Activated T-cell treated with anti-CD3 and anti-CD28 coated beads, Interleukin-2, amount 50 U/mL, for 24 hours (primary cell): ENCODE measurements around the gene ZNF579.
A peak's percentile ranks its signal among the peaks of the same experiment; 100 is the strongest.
"Not testable (repeated sequence)": the region's sequence is repeated elsewhere in the genome, so short reads cannot be mapped to it uniquely, and the experiment has no call there.

Experiments used
- DNase-seq: peaks from one replicate; pipeline ENCODE4 v3.0.0-alpha.2; 2020
- H3K27ac Mint-ChIP-seq: 2 replicates; pipeline ENCODE4 v1.8.0; 2020; ENCODE audit warnings: mild to moderate bottlenecking, mixed read lengths
- H3K27me3 Mint-ChIP-seq: 2 replicates; pipeline ENCODE4 v1.8.0; 2020; ENCODE audit warnings: mixed read lengths
- H3K36me3 Mint-ChIP-seq: 2 replicates; pipeline ENCODE4 v1.8.0; 2020; ENCODE audit warnings: low read depth, mixed read lengths
- H3K4me1 Mint-ChIP-seq: 2 replicates; pipeline ENCODE4 v1.8.0; 2020; ENCODE audit warnings: low read depth, mixed read lengths
- H3K4me3 Mint-ChIP-seq: 2 replicates; pipeline ENCODE4 v1.8.0; 2020; ENCODE audit warnings: mild to moderate bottlenecking, moderate library complexity, mixed read lengths
- H3K9me3 Mint-ChIP-seq: 2 replicates; pipeline ENCODE4 v1.8.0; 2020; ENCODE audit warnings: mixed read lengths

ZNF579 gene

GRCh38 chr19:55592391-55593090 is 11.9 kb upstream of the ZNF579 start:
- Mint-ChIP-seq H3K4me3 (no peak overlapping the region), H3K27me3 (no peaks in the 10 kb centered on the region), H3K36me3 (peaks cover 45% of the 10 kb centered on the region), H3K4me1 (peaks cover 8% of the 10 kb centered on the region), H3K27ac (no peak overlapping the region), H3K9me3 (no peaks in the 10 kb centered on the region)
- DNase-seq: no peak

DNA sequence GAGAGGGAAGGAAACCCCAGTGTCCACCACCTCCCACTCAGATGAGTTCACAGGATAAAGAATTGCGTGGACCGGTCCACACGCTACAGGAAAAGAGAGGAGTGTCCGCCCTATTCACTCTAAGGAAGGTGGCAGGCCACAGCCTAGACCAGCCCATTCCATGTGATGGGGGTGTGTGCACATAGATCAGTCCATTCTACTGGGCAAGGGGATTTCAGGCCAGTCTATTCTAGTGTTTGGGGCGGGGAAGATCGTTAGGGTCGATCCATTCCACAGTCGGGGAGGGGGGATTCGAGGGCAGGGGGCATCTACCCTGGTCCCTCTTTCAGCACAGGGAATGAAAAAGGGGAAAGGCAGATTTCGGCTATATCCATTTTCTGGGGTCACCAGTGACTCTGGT is 10.9 kb upstream of the ZNF579 start:
- H3K4me3 Mint-ChIP-seq: no peak overlapping the region
- no peak for DNase-seq
- peaks cover 36% of the 10 kb centered on the region for H3K36me3 Mint-ChIP-seq
- H3K27ac Mint-ChIP-seq: no peak overlapping the region
- H3K27me3 Mint-ChIP-seq: no peaks in the 10 kb centered on the region
- H3K4me1 Mint-ChIP-seq: peaks cover 14% of the 10 kb centered on the region
- no peaks in the 10 kb centered on the region for H3K9me3 Mint-ChIP-seq

- Mint-ChIP-seq H3K4me3 (no peak overlapping the region), H3K27me3 (no peaks in the 10 kb centered on the region), H3K4me1 (peaks cover 20% of the 10 kb centered on the region), H3K36me3 (peaks cover 27% of the 10 kb centered on the region), H3K9me3 (no peaks in the 10 kb centered on the region), H3K27ac (no peak overlapping the region)
- no peak for DNase-seq
Measured at GRCh38 chr19:55590617-55591016, 10.0 kb upstream of the ZNF579 start.

DNA sequence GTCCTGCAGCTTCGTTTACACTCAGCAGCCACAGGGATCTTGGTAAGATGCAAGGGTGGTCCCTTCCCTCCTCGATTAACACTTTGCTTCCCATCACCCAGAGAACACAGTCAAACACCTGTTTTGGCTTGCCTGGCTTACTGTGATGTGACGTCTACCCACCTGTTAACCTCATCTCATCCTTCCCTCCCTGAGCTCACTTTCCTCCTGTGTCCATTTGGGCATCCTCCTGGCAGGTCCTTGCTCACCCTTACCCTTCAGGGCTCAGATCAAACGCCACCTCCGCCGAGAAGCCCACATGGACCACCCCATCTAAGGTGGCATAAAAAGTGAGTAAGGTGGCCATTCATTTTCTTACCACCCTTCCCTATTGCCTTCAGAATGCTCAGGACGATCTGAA is 9.5 kb upstream of the ZNF579 start:
- Mint-ChIP-seq H3K27ac (no peak overlapping the region), H3K4me3 (no peak overlapping the region), H3K9me3 (no peaks in the 10 kb centered on the region), H3K36me3 (peaks cover 22% of the 10 kb centered on the region), H3K27me3 (no peaks in the 10 kb centered on the region), H3K4me1 (peaks cover 25% of the 10 kb centered on the region)
- DNase-seq: no peak

- no peak for DNase-seq
- Mint-ChIP-seq H3K27ac (no peak overlapping the region), H3K9me3 (no peaks in the 10 kb centered on the region), H3K36me3 (peaks cover 12% of the 10 kb centered on the region), H3K27me3 (no peaks in the 10 kb centered on the region), H3K4me1 (peaks cover 25% of the 10 kb centered on the region), H3K4me3 (no peak overlapping the region)
Measured at GRCh38 chr19:55588738-55589137, 8.1 kb upstream of the ZNF579 start.

GRCh38 chr19:55586976-55587668 is 6.5 kb upstream of the ZNF579 start:
- H3K36me3 Mint-ChIP-seq: peaks cover 8% of the 10 kb centered on the region
- DNase-seq: peak; percentile 96
- peaks cover 26% of the 10 kb centered on the region for H3K4me1 Mint-ChIP-seq
- H3K9me3 Mint-ChIP-seq: no peaks in the 10 kb centered on the region
- no peaks in the 10 kb centered on the region for H3K27me3 Mint-ChIP-seq
- peak overlapping the region; percentile 69 for H3K27ac Mint-ChIP-seq
- peak overlapping the region; percentile 81 for H3K4me3 Mint-ChIP-seq

GRCh38 chr19:55585658-55586339 is 5.2 kb upstream of the ZNF579 start:
- no peaks in the 10 kb centered on the region for H3K27me3 Mint-ChIP-seq
- peak; percentile 78 for DNase-seq
- peaks cover 37% of the 10 kb centered on the region for H3K4me1 Mint-ChIP-seq
- H3K4me3 Mint-ChIP-seq: peak overlapping the region; percentile 54
- no peaks in the 10 kb centered on the region for H3K9me3 Mint-ChIP-seq
- peak overlapping the region; percentile 4 for H3K27ac Mint-ChIP-seq
- no peaks in the 10 kb centered on the region for H3K36me3 Mint-ChIP-seq

DNA sequence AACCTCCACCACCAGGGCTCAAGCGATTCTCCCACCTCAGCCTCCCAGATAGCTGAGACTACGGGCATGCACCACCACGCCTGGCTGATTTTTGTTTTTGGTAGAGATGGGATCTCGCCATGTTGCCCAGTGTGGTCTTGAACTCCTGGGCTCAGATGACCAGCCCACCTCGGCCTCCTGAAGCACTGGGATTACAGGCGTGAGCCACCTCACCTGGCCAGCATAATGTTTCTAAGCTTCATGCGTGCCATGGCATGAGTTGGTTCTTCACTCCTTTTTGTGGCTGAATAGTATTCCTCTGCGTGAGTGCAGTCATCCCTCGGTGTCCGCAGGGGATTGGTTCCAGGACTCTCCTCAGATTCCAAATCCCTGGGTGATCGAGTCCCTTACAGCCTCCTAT is 4.2 kb upstream of the ZNF579 start:
- Mint-ChIP-seq H3K4me1 (peaks cover 39% of the 10 kb centered on the region), H3K9me3 (no peaks in the 10 kb centered on the region), H3K27me3 (no peaks in the 10 kb centered on the region), H3K27ac (no peak overlapping the region), H3K36me3 (peaks cover 4% of the 10 kb centered on the region), H3K4me3 (no peak overlapping the region)
- DNase-seq: no peak

DNA sequence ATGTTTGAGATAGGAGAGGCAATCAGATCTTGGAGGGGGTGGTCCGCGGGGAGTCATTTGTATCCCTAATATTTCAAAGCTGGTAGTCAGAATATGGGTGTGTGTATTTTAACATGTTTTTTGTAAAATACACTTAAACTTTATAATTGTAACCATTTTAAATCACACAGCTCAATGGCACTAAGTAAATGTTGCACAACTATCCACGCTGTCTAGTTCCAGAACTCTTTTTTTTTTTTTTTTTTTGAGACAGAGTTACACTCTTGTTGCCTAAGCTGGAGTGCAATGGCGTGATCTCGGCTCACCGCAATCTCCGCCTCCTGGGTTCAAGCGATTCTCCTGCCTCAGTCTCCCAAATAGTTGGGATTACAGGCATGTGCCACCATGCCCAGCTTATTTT is 3.2 kb upstream of the ZNF579 start:
- not testable (repeated sequence) for DNase-seq, H3K9me3 Mint-ChIP-seq, H3K27me3 Mint-ChIP-seq, H3K4me3 Mint-ChIP-seq, H3K27ac Mint-ChIP-seq, H3K36me3 Mint-ChIP-seq
- H3K4me1 Mint-ChIP-seq: peaks cover 42% of the 10 kb centered on the region

DNA sequence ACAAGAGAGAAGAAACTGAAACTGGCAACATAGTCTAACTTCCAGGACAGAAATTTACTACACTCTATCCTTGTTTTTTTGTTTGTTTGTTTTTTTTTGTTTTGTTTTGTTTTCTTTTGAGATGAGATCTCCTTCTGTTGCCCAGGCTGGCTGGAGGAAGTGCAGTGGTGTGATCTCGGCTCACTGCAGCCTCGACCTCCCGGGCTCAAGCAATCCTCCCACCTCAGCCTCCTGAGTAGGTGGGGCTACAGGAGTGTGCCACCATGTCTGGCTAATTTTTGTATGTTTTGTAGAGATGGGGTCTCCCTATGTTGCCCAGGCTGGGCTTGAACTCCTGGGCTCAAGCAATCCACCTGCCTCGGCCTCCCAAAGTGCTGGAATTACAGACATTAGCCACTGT is 1.6 kb upstream of the ZNF579 start:
- H3K27ac Mint-ChIP-seq, H3K4me3 Mint-ChIP-seq, H3K9me3 Mint-ChIP-seq, H3K27me3 Mint-ChIP-seq, DNase-seq: not testable (repeated sequence)
- H3K36me3 Mint-ChIP-seq: peaks cover 13% of the 10 kb centered on the region
- peaks cover 36% of the 10 kb centered on the region for H3K4me1 Mint-ChIP-seq

DNA sequence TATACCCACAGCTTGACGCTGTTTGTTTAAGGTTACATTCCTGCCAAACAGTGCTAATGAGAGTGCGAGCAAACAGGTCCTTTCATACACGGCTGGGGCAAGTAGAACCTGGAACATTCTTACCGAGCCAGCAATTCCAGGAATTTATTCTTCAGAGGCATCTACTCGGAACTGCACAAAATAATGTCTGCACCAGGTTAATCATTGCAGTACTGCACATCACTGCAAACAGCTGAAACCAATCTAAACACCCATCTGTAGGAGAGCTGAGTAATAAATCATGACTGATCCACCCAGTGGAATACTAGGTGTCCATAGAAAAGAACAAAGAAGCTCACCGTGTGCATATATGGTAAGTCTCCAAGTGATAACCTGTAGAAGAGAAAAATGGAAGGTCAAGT is 1.2 kb upstream of the ZNF579 start:
- Mint-ChIP-seq H3K27ac (peak overlapping the region; percentile 82), H3K4me1 (peaks cover 32% of the 10 kb centered on the region), H3K9me3 (no peaks in the 10 kb centered on the region), H3K4me3 (peak overlapping the region; percentile 81), H3K27me3 (no peaks in the 10 kb centered on the region), H3K36me3 (peaks cover 17% of the 10 kb centered on the region)
- DNase-seq: no peak

GRCh38 chr19:55581145-55581822 is 636 bp upstream of the ZNF579 start:
- Mint-ChIP-seq H3K27me3 (no peaks in the 10 kb centered on the region), H3K9me3 (no peaks in the 10 kb centered on the region), H3K4me3 (peak overlapping the region; percentile 81), H3K36me3 (peaks cover 20% of the 10 kb centered on the region), H3K4me1 (peaks cover 28% of the 10 kb centered on the region), H3K27ac (peak overlapping the region; percentile 82)
- no peak for DNase-seq

- H3K4me1 Mint-ChIP-seq: peaks cover 18% of the 10 kb centered on the region
- H3K4me3 Mint-ChIP-seq: peak overlapping the region; percentile 81
- peak overlapping the region; percentile 93 for H3K27ac Mint-ChIP-seq
- H3K36me3 Mint-ChIP-seq: peaks cover 20% of the 10 kb centered on the region
- H3K9me3 Mint-ChIP-seq: no peaks in the 10 kb centered on the region
- no peaks in the 10 kb centered on the region for H3K27me3 Mint-ChIP-seq
- no peak for DNase-seq
Measured at GRCh38 chr19:55579766-55580621, 654 bp downstream of the ZNF579 start.
